ENCODE results near the gene FARP2.

FARP2 gene

GRCh38 chr2:241491549-241492173, 135.6 kb downstream of the FARP2 start:
- Mint-ChIP-seq H3K27ac (peak overlapping the region; percentile 2), H3K27me3 (no peaks in the 10 kb centered on the region), H3K9me3 (no peaks in the 10 kb centered on the region), H3K36me3 (no peaks in the 10 kb centered on the region), H3K4me3 (no peak overlapping the region), H3K4me1 (no peaks in the 10 kb centered on the region)

GRCh38 chr2:241492174-241492565, 136.1 kb downstream of the FARP2 start:
- Mint-ChIP-seq H3K9me3 (no peaks in the 10 kb centered on the region), H3K27ac (peak overlapping the region; percentile 2), H3K4me3 (no peak overlapping the region), H3K4me1 (no peaks in the 10 kb centered on the region), H3K27me3 (no peaks in the 10 kb centered on the region), H3K36me3 (no peaks in the 10 kb centered on the region)

- H3K27ac Mint-ChIP-seq: no peak overlapping the region
- H3K9me3 Mint-ChIP-seq: no peaks in the 10 kb centered on the region
- no peak overlapping the region for H3K4me3 Mint-ChIP-seq
- H3K27me3 Mint-ChIP-seq: no peaks in the 10 kb centered on the region
- no peaks in the 10 kb centered on the region for H3K4me1 Mint-ChIP-seq
- no peaks in the 10 kb centered on the region for H3K36me3 Mint-ChIP-seq
These were observed 137.0 kb downstream of the FARP2 start for GRCh38 chr2:241493092-241493491.

GRCh38 chr2:241494311-241494908, 138.3 kb downstream of the FARP2 start:
- Mint-ChIP-seq H3K9me3 (no peaks in the 10 kb centered on the region), H3K36me3 (no peaks in the 10 kb centered on the region), H3K27ac (no peak overlapping the region), H3K27me3 (no peaks in the 10 kb centered on the region), H3K4me3 (no peak overlapping the region), H3K4me1 (no peaks in the 10 kb centered on the region)

- no peaks in the 10 kb centered on the region for H3K4me1 Mint-ChIP-seq
- H3K36me3 Mint-ChIP-seq: no peaks in the 10 kb centered on the region
- no peak overlapping the region for H3K4me3 Mint-ChIP-seq
- H3K27me3 Mint-ChIP-seq: no peaks in the 10 kb centered on the region
- H3K27ac Mint-ChIP-seq: no peak overlapping the region
- H3K9me3 Mint-ChIP-seq: no peaks in the 10 kb centered on the region
These were observed 139.3 kb downstream of the FARP2 start for GRCh38 chr2:241495172-241496002.

GRCh38 chr2:241496003-241496707, 140.1 kb downstream of the FARP2 start:
- Mint-ChIP-seq H3K4me3 (no peak overlapping the region), H3K27me3 (no peaks in the 10 kb centered on the region), H3K27ac (no peak overlapping the region), H3K36me3 (no peaks in the 10 kb centered on the region), H3K4me1 (no peaks in the 10 kb centered on the region), H3K9me3 (no peaks in the 10 kb centered on the region)

GRCh38 chr2:241496904-241497877, 141.1 kb downstream of the FARP2 start:
- Mint-ChIP-seq H3K27ac (no peak overlapping the region), H3K9me3 (no peaks in the 10 kb centered on the region), H3K4me1 (no peaks in the 10 kb centered on the region), H3K4me3 (no peak overlapping the region), H3K36me3 (no peaks in the 10 kb centered on the region), H3K27me3 (no peaks in the 10 kb centered on the region)

- H3K4me3 Mint-ChIP-seq: no peak overlapping the region
- no peak overlapping the region for H3K27ac Mint-ChIP-seq
- H3K4me1 Mint-ChIP-seq: no peaks in the 10 kb centered on the region
- no peaks in the 10 kb centered on the region for H3K36me3 Mint-ChIP-seq
- H3K27me3 Mint-ChIP-seq: no peaks in the 10 kb centered on the region
- H3K9me3 Mint-ChIP-seq: no peaks in the 10 kb centered on the region
These were observed 142.3 kb downstream of the FARP2 start for GRCh38 chr2:241498115-241499070.

GRCh38 chr2:241499146-241499965, 143.3 kb downstream of the FARP2 start:
- no peaks in the 10 kb centered on the region for H3K4me1 Mint-ChIP-seq

GRCh38 chr2:241500016-241500415, 143.9 kb downstream of the FARP2 start:
- Mint-ChIP-seq H3K4me1 (peaks cover 1% of the 10 kb centered on the region), H3K36me3 (no peaks in the 10 kb centered on the region), H3K27me3 (no peaks in the 10 kb centered on the region), H3K27ac (no peak overlapping the region), H3K9me3 (no peaks in the 10 kb centered on the region), H3K4me3 (no peak overlapping the region)

More at GRCh38 chr2:241499146-241499965, 143.3 kb downstream of the FARP2 start:
- Mint-ChIP-seq H3K27me3 (no peaks in the 10 kb centered on the region), H3K36me3 (no peaks in the 10 kb centered on the region), H3K4me3 (no peak overlapping the region), H3K27ac (no peak overlapping the region), H3K9me3 (no peaks in the 10 kb centered on the region)

- Mint-ChIP-seq H3K9me3 (no peaks in the 10 kb centered on the region), H3K27ac (no peak overlapping the region), H3K36me3 (no peaks in the 10 kb centered on the region), H3K4me1 (peaks cover 6% of the 10 kb centered on the region), H3K27me3 (no peaks in the 10 kb centered on the region), H3K4me3 (no peak overlapping the region)
These were observed 144.4 kb downstream of the FARP2 start for GRCh38 chr2:241500431-241500975.

- Mint-ChIP-seq H3K36me3 (no peaks in the 10 kb centered on the region), H3K4me1 (peaks cover 7% of the 10 kb centered on the region), H3K9me3 (no peaks in the 10 kb centered on the region), H3K27me3 (no peaks in the 10 kb centered on the region), H3K27ac (no peak overlapping the region), H3K4me3 (no peak overlapping the region)
These were observed 145.0 kb downstream of the FARP2 start for GRCh38 chr2:241501099-241501541.

GRCh38 chr2:241501551-241501950, 145.5 kb downstream of the FARP2 start:
- Mint-ChIP-seq H3K27ac (no peak overlapping the region), H3K9me3 (no peaks in the 10 kb centered on the region), H3K4me3 (no peak overlapping the region), H3K27me3 (no peaks in the 10 kb centered on the region), H3K36me3 (no peaks in the 10 kb centered on the region), H3K4me1 (peaks cover 10% of the 10 kb centered on the region)
